GM19468 (cell line): ENCODE data around the gene ARHGAP32.
"Not testable (repeated sequence)": the region's sequence is repeated elsewhere in the genome, so short reads cannot be mapped to it uniquely, and the experiment has no call there.

Source experiments
- ATAC-seq: cut with Tn5 transposase; IDR thresholded peaks from one replicate; pipeline ENCODE4 v1.9.1; 2021; ENCODE audit warnings: mild to moderate bottlenecking, moderate library complexity, moderate number of reproducible peaks; ENCODE audit not compliant: unreplicated experiment; ENCODE audit errors: extremely low read depth

The ARHGAP32 gene

DNA sequence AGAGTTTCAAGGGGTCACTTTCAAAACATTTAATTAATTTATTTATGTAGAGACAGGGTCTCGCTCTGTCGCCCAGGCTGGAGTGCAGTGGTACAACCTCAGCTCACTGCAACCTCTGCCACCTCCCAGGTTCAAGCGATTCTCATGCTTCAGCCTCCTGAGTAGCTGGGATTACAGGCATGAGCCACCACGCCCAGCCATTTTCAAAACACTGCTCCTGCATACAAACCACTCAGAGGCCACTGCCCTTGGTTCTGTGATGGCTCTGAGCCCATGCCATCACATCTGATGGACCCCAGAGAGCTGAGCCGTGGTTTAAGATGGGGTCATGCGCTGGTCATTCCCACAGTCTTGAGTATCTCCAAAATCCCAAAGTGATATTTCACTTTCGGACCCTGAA is 272.5 kb downstream of the ARHGAP32 start:
- ATAC-seq: not testable (repeated sequence)

DNA sequence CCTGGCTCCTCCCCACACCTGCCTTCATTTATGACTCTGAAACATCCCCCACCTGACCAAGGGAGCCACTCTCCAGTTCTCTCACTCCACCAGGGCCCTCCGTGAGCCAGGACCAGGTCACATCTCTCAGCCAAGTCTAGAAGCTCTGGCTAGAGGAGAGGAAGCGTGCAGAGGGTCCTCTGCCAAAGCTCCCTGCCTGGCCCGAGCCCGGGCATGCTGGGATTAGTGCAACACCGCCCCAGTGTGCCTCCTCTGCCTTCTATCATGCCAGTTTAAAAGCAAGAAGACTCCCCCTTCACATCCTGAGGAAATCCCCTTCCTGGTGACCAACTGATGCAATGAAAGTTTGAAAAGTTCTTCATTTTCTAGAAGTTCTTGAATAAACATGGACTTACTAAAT is 272.9 kb downstream of the ARHGAP32 start:
- no peak for ATAC-seq

DNA sequence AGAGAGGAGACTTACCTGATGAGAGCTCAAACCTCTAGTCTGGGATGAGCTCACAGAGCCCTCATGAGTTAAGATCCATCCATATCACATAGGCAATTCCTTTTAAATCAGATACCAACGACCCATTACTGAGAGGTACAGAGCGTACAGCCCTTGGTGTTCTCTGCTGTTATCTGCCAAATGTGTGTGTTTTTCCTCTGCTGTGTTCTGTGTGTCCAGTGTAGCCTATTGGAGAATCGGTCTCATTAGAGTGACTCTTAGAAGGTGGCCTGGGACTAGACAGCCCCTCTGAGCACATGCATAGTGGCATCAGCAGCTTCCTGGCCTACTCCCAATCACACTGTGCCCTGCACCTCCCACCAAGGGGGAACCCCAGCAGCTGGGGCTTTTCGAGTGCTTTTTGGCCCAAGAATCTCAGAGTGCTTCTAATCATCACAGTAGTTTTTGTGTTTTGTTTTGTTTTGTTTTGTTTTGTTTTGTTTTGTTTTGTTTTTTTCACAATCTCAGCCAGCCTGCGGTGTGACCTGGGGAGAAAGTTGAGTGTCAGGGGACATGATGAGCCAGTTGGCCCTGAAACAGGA is 274.9 kb downstream of the ARHGAP32 start:
- no peak for ATAC-seq

DNA sequence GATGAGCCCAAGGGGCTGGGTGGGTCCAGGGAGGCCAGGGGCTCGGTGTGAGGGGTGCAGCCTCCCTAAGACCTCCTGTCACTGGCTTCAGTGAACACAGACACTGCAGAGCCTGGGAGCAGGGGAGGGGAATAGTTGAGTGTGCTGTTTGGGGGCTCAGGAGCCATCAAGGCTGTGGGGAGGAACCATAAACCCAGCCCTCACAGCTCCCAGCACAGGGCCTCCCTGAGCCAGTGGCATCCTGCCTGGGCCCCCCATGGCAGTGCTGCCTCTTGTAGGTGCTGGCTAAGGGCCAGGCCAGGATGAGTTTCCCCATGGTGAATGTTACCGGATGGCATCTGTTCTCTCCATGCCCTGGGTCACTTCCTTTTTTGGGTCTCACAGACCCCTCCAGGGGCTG is 275.4 kb downstream of the ARHGAP32 start:
- ATAC-seq: no peak

DNA sequence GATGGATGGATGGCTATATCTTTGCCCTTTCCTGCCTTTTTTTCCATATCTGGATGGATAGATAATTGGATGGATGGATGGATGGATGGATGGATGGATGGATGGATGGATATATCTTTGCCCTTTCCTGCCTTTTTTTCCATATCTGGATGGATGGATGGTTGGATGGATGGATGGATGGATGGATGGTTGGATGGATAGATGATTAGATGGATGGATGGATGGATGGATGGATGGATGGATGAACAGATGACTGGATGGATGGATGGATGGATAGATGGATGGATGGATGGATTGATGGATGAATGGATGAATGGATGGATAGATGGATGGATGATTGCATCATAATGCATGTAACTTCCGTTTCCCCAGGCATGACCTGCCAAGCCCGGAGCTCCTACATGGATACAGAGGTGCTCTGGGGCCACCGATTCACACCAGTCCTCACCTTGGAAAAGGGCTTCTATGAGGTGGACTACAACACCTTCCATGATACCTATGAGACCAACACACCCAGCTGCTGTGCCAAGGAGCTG is 276.0 kb downstream of the ARHGAP32 start:
- ATAC-seq: no peak

DNA sequence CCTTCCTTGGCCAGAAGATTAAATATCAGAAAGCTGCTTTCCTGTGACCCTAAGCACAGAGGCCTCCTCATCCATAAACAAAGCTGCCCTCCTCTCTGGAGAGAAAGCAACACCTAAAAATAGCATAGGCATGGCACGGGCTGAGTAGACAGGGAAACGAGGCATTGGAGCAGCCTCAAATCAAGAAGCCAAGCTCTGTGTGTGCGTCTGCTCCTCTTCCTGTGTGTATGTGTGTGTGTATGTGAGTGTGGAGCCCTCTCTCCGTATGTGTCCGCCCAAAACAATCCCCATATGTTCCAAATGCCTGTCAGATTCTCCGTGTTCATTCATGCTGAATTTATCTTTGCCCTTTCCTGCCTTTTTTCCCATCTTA is 277.0 kb downstream of the ARHGAP32 start:
- no peak for ATAC-seq
